ENCODE results near the gene ALDH18A1.

Gene ALDH18A1

GRCh38 chr10:95578619-95579018 is 77.9 kb downstream of the ALDH18A1 start:
- no peak for DNase-seq (ENCODE audit: low spot score)

GRCh38 chr10:95574649-95575365 is 81.7 kb downstream of the ALDH18A1 start:
- DNase-seq (ENCODE audit: low spot score) = no peak

- DNase-seq (ENCODE audit: low spot score) = no peak
Measured at GRCh38 chr10:95573964-95574604, 82.4 kb downstream of the ALDH18A1 start.

GRCh38 chr10:95573527-95573926 is 83.0 kb downstream of the ALDH18A1 start:
- DNase-seq (ENCODE audit: low spot score) = no peak

GRCh38 chr10:95572131-95572820 is 84.2 kb downstream of the ALDH18A1 start:
- no peak for DNase-seq (ENCODE audit: low spot score)

GRCh38 chr10:95571390-95571789 is 85.1 kb downstream of the ALDH18A1 start:
- no peak for DNase-seq (ENCODE audit: low spot score)

- no peak for DNase-seq (ENCODE audit: low spot score)
Measured at GRCh38 chr10:95569368-95569767, 87.1 kb downstream of the ALDH18A1 start.

GRCh38 chr10:95567903-95568630 is 88.4 kb downstream of the ALDH18A1 start:
- DNase-seq (ENCODE audit: low spot score) = no peak

GRCh38 chr10:95566136-95566535 is 90.4 kb downstream of the ALDH18A1 start:
- no peak for DNase-seq (ENCODE audit: low spot score)

GRCh38 chr10:95565336-95565735 is 91.2 kb downstream of the ALDH18A1 start:
- DNase-seq (ENCODE audit: low spot score) = no peak

- no peak for DNase-seq (ENCODE audit: low spot score)
Measured at GRCh38 chr10:95564291-95564690, 92.2 kb downstream of the ALDH18A1 start.

GRCh38 chr10:95562341-95562965 is 94.1 kb downstream of the ALDH18A1 start:
- DNase-seq (ENCODE audit: low spot score) = no peak

GRCh38 chr10:95561864-95562177 is 94.7 kb downstream of the ALDH18A1 start:
- peak; percentile 5 for DNase-seq (ENCODE audit: low spot score)

- DNase-seq (ENCODE audit: low spot score) = peak; percentile 95
Measured at GRCh38 chr10:95561177-95561863, 95.2 kb downstream of the ALDH18A1 start, which contains the start of gene SORBS1. Gene SORBS1 (minus strand): TSS chr10:95561371. CDS start chr10:95441135, 120,236 bp downstream.

- peak; percentile 37 for DNase-seq (ENCODE audit: low spot score)
Measured at GRCh38 chr10:95560278-95561176, 96.0 kb downstream of the ALDH18A1 start.

GRCh38 chr10:95559896-95560277 is 96.6 kb downstream of the ALDH18A1 start:
- DNase-seq (ENCODE audit: low spot score) = no peak

GRCh38 chr10:95559471-95559870 is 97.0 kb downstream of the ALDH18A1 start:
- DNase-seq (ENCODE audit: low spot score) = no peak

- DNase-seq (ENCODE audit: low spot score) = no peak
Measured at GRCh38 chr10:95558593-95559320, 97.8 kb downstream of the ALDH18A1 start.

- DNase-seq (ENCODE audit: low spot score) = no peak
Measured at GRCh38 chr10:95556994-95557767, 99.3 kb downstream of the ALDH18A1 start.
